HG02973 (cell line): ENCODE measurements around the gene AKAP13.
"Not testable (repeated sequence)": the region's sequence is repeated elsewhere in the genome, so short reads cannot be mapped to it uniquely, and the experiment has no call there.

Experiments
- ATAC-seq: cut with Tn5 transposase; IDR thresholded peaks from one replicate; pipeline ENCODE4 v1.9.1; 2021; ENCODE audit warnings: moderate library complexity; ENCODE audit not compliant: unreplicated experiment

AKAP13 gene

GRCh38 chr15:85349062-85349461, 31.3 kb upstream of the AKAP13 start:
- ATAC-seq: not testable (repeated sequence)

GRCh38 chr15:85350395-85350794, 30.0 kb upstream of the AKAP13 start:
- no peak for ATAC-seq

- not testable (repeated sequence) for ATAC-seq
Measured at GRCh38 chr15:85351501-85351900, 28.9 kb upstream of the AKAP13 start.

- ATAC-seq: no peak
Measured at GRCh38 chr15:85351965-85352364, 28.4 kb upstream of the AKAP13 start.

GRCh38 chr15:85353516-85353915, 26.9 kb upstream of the AKAP13 start:
- no peak for ATAC-seq

GRCh38 chr15:85354461-85354860, 25.9 kb upstream of the AKAP13 start:
- no peak for ATAC-seq

GRCh38 chr15:85354948-85355347, 25.5 kb upstream of the AKAP13 start:
- ATAC-seq: no peak

GRCh38 chr15:85356276-85356675, 24.1 kb upstream of the AKAP13 start:
- no peak for ATAC-seq

GRCh38 chr15:85361323-85361722, 19.1 kb upstream of the AKAP13 start:
- peak; percentile 77 for ATAC-seq

- ATAC-seq: no peak
Measured at GRCh38 chr15:85362436-85363081, 17.8 kb upstream of the AKAP13 start.

- no peak for ATAC-seq
Measured at GRCh38 chr15:85365980-85366379, 14.4 kb upstream of the AKAP13 start.

- ATAC-seq: no peak
Measured at GRCh38 chr15:85367741-85368140, 12.7 kb upstream of the AKAP13 start.

- no peak for ATAC-seq
Measured at GRCh38 chr15:85374831-85375230, 5.6 kb upstream of the AKAP13 start.

- no peak for ATAC-seq
Measured at GRCh38 chr15:85377269-85377668, 3.1 kb upstream of the AKAP13 start.

GRCh38 chr15:85377986-85378385, 2.4 kb upstream of the AKAP13 start:
- ATAC-seq: no peak

GRCh38 chr15:85379403-85380131, 836 bp upstream of the AKAP13 start:
- no peak for ATAC-seq

GRCh38 chr15:85380812-85381642, 624 bp downstream of the AKAP13 start:
- peak; percentile 33 for ATAC-seq

GRCh38 chr15:85381850-85382751, 1.7 kb downstream of the AKAP13 start:
- no peak for ATAC-seq

- ATAC-seq: no peak
Measured at GRCh38 chr15:85382942-85383341, 2.5 kb downstream of the AKAP13 start.

- ATAC-seq: no peak
Measured at GRCh38 chr15:85383470-85384148, 3.2 kb downstream of the AKAP13 start.
